ENCODE results near the gene DLGAP1. TPM values are rescaled to one million over a fixed set of nuclear protein-coding genes. Genes with fewer than 3 reads are reported as not detected.

Gene DLGAP1
- total and polyA plus RNA-seq, 2 of the 13 experiments (the other 11 are each of a cell fraction or from before 2014, with no cell fraction given) = 0.01 TPM; not detected in 1

DNA sequence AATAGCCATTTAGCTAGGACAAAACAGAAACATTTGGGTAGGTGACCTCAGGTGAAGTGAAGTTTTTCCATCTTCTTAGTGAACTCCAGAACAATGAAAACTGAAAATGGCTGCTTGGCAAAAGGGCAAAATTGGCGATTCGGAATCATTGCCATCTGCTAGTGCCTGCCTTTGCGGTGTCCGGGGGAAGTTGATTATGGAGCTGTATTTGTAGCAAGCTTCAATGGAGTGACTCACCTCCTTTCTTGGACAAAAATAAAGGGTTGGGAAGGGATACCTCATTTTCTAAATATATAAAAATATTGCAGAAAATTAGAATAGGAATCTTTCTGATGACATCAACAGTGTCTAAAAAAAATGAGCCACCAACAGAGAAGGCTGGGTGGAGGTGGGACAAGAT is 544.6 kb downstream of the DLGAP1 start:
- in situ Hi-C loops (cut with HindIII; ENCODE audit: extremely low pct_ligation_motif_present, low pct_unique_long_range_greater_than_20kb) (no loop called here), intact Hi-C loops (cut with micrococcal nuclease; ENCODE audit: unreplicated experiment) (no loop called here)
- H3K79me2 ChIP-seq (ENCODE audit: insufficient read depth, low read length) = no peaks in the 10 kb centered on the region
- ATAC-seq (no peak), FAIRE-seq (no peak), DNase-seq (ENCODE audit: low spot score) (no peak)
- POLR2A ChIA-PET = no interaction called here
- H3K9me3 ChIP-seq (ENCODE audit: low read length) = no peaks in the 10 kb centered on the region
- H3K4me3 ChIP-seq (replicated peaks in 1 of 3; ENCODE audit: insufficient read depth in 1 of 3, low read depth in 2 of 3, low read length in 3 of 3) = no peak overlapping the region
- no TSS peak for BruUV-seq (replicated peaks)
- no peak overlapping the region for H2AFZ ChIP-seq (ENCODE audit: low read length)
- 53% methylated on average over 4 of the region's 4 CpGs for WGBS (ENCODE audit: low lambda C conversion rate)
- peaks cover 11% of the 10 kb centered on the region for H3K4me1 ChIP-seq (ENCODE audit: insufficient read depth, low read length)
- CTCF ChIA-PET (ENCODE audit: low intra/inter-chr PET ratio, low total read pairs) = no interaction called here
- H4K20me1 ChIP-seq (ENCODE audit: insufficient read depth, low read length) = no peaks in the 10 kb centered on the region
- TF ChIP-seq, protein P1, sequence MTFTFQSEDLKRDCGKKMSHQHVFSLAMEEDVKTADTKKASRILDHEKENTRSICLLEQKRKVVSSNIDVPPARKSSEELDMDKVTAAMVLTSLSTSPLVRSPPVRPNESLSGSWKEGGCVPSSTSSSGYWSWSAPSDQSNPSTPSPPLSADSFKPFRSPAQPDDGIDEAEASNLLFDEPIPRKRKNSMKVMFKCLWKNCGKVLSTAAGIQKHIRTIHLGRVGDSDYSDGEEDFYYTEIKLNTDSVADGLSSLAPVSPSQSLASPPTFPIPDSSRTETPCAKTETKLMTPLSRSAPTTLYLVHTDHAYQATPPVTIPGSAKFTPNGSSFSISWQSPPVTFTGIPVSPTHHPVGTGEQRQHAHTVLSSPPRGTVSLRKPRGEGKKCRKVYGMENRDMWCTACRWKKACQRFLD (CRISPR knock-in tag; IDR thresholded peaks at IDR 0.05; ENCODE audit: borderline replicate concordance) = no peak
- TF ChIP-seq ZSCAN22 (CRISPR knock-in tag; IDR thresholded peaks at IDR 0.05) (no peak), TBX3 (IDR thresholded peaks at IDR 0.05; ENCODE audit: borderline replicate concordance) (no peak), KLF6 (CRISPR knock-in tag; IDR thresholded peaks at IDR 0.05) (no peak), SYNCRIP (IDR thresholded peaks at IDR 0.05; ENCODE audit: insufficient read depth, low read depth, low read length) (no peak), NFYB (CRISPR knock-in tag; IDR thresholded peaks at IDR 0.05) (no peak)
- TF ChIP-seq, protein P2, sequence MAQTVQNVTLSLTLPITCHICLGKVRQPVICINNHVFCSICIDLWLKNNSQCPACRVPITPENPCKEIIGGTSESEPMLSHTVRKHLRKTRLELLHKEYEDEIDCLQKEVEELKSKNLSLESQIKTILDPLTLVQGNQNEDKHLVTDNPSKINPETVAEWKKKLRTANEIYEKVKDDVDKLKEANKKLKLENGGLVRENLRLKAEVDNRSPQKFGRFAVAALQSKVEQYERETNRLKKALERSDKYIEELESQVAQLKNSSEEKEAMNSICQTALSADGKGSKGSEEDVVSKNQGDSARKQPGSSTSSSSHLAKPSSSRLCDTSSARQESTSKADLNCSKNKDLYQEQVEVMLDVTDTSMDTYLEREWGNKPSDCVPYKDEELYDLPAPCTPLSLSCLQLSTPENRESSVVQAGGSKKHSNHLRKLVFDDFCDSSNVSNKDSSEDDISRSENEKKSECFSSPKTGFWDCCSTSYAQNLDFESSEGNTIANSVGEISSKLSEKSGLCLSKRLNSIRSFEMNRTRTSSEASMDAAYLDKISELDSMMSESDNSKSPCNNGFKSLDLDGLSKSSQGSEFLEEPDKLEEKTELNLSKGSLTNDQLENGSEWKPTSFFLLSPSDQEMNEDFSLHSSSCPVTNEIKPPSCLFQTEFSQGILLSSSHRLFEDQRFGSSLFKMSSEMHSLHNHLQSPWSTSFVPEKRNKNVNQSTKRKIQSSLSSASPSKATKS (CRISPR knock-in tag; IDR thresholded peaks at IDR 0.05) = no peak
- TF ChIP-seq, protein P3, sequence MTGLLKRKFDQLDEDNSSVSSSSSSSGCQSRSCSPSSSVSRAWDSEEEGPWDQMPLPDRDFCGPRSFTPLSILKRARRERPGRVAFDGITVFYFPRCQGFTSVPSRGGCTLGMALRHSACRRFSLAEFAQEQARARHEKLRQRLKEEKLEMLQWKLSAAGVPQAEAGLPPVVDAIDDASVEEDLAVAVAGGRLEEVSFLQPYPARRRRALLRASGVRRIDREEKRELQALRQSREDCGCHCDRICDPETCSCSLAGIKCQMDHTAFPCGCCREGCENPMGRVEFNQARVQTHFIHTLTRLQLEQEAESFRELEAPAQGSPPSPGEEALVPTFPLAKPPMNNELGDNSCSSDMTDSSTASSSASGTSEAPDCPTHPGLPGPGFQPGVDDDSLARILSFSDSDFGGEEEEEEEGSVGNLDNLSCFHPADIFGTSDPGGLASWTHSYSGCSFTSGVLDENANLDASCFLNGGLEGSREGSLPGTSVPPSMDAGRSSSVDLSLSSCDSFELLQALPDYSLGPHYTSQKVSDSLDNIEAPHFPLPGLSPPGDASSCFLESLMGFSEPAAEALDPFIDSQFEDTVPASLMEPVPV (CRISPR knock-in tag; IDR thresholded peaks at IDR 0.05) = no peak
- TF ChIP-seq, protein P4, sequence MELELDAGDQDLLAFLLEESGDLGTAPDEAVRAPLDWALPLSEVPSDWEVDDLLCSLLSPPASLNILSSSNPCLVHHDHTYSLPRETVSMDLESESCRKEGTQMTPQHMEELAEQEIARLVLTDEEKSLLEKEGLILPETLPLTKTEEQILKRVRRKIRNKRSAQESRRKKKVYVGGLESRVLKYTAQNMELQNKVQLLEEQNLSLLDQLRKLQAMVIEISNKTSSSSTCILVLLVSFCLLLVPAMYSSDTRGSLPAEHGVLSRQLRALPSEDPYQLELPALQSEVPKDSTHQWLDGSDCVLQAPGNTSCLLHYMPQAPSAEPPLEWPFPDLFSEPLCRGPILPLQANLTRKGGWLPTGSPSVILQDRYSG (CRISPR knock-in tag; IDR thresholded peaks at IDR 0.05) = no peak
- TF ChIP-seq, protein P5, sequence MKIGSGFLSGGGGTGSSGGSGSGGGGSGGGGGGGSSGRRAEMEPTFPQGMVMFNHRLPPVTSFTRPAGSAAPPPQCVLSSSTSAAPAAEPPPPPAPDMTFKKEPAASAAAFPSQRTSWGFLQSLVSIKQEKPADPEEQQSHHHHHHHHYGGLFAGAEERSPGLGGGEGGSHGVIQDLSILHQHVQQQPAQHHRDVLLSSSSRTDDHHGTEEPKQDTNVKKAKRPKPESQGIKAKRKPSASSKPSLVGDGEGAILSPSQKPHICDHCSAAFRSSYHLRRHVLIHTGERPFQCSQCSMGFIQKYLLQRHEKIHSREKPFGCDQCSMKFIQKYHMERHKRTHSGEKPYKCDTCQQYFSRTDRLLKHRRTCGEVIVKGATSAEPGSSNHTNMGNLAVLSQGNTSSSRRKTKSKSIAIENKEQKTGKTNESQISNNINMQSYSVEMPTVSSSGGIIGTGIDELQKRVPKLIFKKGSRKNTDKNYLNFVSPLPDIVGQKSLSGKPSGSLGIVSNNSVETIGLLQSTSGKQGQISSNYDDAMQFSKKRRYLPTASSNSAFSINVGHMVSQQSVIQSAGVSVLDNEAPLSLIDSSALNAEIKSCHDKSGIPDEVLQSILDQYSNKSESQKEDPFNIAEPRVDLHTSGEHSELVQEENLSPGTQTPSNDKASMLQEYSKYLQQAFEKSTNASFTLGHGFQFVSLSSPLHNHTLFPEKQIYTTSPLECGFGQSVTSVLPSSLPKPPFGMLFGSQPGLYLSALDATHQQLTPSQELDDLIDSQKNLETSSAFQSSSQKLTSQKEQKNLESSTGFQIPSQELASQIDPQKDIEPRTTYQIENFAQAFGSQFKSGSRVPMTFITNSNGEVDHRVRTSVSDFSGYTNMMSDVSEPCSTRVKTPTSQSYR (CRISPR knock-in tag; IDR thresholded peaks at IDR 0.05; ENCODE audit: borderline replicate concordance) = no peak
- peaks cover 0 to 3% of the 10 kb centered on the region in 2 experiments; a peak in 1 of 5 replicates for H3K27me3 ChIP-seq (ENCODE audit: control insufficient read depth in 1 of 2, insufficient read depth in 2 of 2, low read length in 2 of 2)
- no peak overlapping the region for H3K4me2 ChIP-seq (ENCODE audit: low read depth, low read length)
- H3K36me3 ChIP-seq (replicated peaks in 1 of 2; ENCODE audit: control insufficient read depth in 1 of 2, insufficient read depth in 2 of 2, low read length in 2 of 2) = no peaks in the 10 kb centered on the region
- no peak overlapping the region for H3K9ac ChIP-seq (ENCODE audit: insufficient read depth, low read depth, low read length)
- H3K27ac ChIP-seq (ENCODE audit: extremely low read length, insufficient read depth, low read length) = no peak overlapping the region

Data from HepG2 (cell line).